Measurements from ENCODE around the gene SIVA1. TPM values are rescaled to one million over a fixed set of nuclear protein-coding genes. Genes with fewer than 3 reads are reported as not detected.

The SIVA1 gene, protein sequence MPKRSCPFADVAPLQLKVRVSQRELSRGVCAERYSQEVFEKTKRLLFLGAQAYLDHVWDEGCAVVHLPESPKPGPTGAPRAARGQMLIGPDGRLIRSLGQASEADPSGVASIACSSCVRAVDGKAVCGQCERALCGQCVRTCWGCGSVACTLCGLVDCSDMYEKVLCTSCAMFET
- 100 to 1,000 TPM; 149 to 282 (median 201) TPM for total RNA-seq

DNA sequence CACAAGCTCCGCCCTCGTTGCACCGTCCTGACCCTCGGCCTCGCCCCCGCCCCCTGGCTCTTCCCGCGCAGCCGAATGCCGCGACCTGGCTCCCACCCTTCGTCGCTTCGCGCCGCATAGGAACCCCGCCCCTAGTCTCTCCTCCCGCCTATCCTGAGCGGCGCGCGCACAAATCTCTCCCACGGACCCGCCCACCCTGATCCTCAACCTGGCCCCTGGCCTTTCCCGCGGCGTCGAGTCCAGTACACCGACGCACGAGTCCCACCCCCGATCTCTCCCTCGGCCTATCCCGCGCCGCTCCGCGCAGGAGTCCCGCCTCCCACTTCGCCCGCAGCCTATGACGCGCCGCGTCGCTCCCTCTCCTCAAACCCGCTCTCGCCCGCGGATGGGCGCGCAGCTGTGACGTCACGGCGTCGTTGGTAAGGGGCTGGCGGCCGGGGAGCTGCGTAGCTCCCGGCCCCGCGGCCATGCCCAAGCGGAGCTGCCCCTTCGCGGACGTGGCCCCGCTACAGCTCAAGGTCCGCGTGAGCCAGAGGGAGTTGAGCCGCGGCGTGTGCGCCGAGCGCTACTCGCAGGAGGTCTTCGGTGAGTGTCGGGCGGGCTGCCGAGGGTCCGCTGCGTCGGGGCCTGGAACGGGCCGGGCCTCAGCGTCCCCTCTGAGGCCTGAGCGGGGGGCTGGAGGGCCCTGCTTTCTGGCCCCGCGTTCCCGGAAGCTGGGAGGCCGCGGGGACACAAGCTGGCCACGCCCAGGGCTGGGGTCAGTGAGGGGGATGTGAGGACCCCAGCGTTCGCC, at the start of gene SIVA1:
Gene SIVA1, plus strand, starts transcription at position 413 of the 793 bp plus-strand sequence. Its CDS starts 55 bp downstream, at position 468.
- Histone ChIP-seq H3K27me3 (no peaks in the 10 kb centered on the region), H3K4me3 (peak within 1 kb of the TSS; percentile 76 to 99 (median 91)), H3K27ac (peak within 1 kb of the TSS; percentile 86 to 96 (median 95)), H3K4me1 (peaks cover 34 to 64% (median 41%) of the 10 kb centered on the region in 3 donors), H3K9me3 (no peaks in the 10 kb centered on the region), H3K36me3 (peaks cover 14 to 31% (median 17%) of the 10 kb centered on the region in 3 donors)
- intact Hi-C loops (cut with DNase I): no loop called here
- TF ChIP-seq, protein P1, sequence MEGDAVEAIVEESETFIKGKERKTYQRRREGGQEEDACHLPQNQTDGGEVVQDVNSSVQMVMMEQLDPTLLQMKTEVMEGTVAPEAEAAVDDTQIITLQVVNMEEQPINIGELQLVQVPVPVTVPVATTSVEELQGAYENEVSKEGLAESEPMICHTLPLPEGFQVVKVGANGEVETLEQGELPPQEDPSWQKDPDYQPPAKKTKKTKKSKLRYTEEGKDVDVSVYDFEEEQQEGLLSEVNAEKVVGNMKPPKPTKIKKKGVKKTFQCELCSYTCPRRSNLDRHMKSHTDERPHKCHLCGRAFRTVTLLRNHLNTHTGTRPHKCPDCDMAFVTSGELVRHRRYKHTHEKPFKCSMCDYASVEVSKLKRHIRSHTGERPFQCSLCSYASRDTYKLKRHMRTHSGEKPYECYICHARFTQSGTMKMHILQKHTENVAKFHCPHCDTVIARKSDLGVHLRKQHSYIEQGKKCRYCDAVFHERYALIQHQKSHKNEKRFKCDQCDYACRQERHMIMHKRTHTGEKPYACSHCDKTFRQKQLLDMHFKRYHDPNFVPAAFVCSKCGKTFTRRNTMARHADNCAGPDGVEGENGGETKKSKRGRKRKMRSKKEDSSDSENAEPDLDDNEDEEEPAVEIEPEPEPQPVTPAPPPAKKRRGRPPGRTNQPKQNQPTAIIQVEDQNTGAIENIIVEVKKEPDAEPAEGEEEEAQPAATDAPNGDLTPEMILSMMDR (IDR thresholded peaks at IDR 0.05): peak in 2 of 6 experiments; percentile 23 to 25
- TF ChIP-seq POLR2A (IDR thresholded peaks at IDR 0.05): peak in 3 of 4 donors; percentile 62 to 88 (median 87)
- 1% methylated on average over 26 of the region's 95 CpGs for WGBS, 2 donors
- peak; percentile 100 for DNase-seq

DNA sequence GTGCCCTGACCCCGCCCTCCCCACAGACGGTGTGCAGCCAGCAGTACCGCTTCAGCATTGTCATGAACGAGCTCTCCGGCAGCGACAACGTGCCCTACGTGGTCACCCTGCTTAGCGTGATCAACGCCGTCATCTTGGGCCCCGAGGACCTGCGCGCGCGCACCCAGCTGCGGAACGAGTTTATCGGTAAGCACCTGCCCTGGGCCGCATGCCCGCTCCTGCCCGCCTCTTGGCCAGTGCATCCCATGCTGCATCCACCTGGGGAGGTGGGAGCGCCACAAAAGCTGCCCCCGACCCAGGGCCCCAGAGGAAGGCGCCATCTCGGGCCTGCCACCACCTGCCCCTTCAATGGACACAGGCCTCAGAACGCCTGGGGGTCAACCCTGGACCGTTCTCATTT, 49.7 kb upstream of the SIVA1 start:
- Histone ChIP-seq H3K36me3 (peaks cover 11 to 64% (median 22%) of the 10 kb centered on the region in 3 donors), H3K27ac (no peak overlapping the region), H3K27me3 (no peaks in the 10 kb centered on the region), H3K9me3 (no peaks in the 10 kb centered on the region), H3K4me3 (no peak overlapping the region), H3K4me1 (peaks cover 0 to 45% (median 15%) of the 10 kb centered on the region in 3 donors)
- TF ChIP-seq, protein P1 (IDR thresholded peaks at IDR 0.05): no peak
- TF ChIP-seq POLR2A (IDR thresholded peaks at IDR 0.05): no peak
- 92 to 93% methylated on average over 6 of the region's 28 CpGs for WGBS, 2 donors
- intact Hi-C loops (cut with DNase I): loop anchor here (5.0 kb wide), 1 partner anchor 46 kb away; no protein-coding TSS in a partner anchor
- DNase-seq: no peak

DNA sequence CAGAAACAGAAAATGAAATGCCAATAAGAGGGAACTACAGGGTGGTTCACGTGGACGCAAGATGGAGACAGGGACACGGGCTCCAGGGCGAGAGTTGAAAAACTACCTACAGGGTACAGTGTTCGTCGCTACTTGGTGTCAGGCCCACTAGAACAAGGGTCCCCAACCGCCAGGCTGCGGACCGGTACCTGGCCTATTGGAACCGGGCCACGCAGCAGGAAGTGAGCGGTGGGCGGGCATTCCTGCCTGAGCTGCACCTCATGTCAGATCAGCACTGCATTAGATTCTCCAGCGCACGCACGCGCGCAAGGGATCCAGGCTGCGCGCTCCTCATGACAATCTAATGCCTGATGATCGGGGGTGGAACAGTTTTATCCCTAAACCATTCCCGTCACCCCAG, 48.7 kb upstream of the SIVA1 start:
- Histone ChIP-seq H3K9me3 (no peaks in the 10 kb centered on the region), H3K4me3 (no peak overlapping the region), H3K27ac (no peak overlapping the region), H3K36me3 (peaks cover 11 to 64% (median 22%) of the 10 kb centered on the region in 3 donors), H3K4me1 (peaks cover 0 to 45% (median 7%) of the 10 kb centered on the region in 3 donors), H3K27me3 (no peaks in the 10 kb centered on the region)
- no peak for DNase-seq
- intact Hi-C loops (cut with DNase I): loop anchor here (5.0 kb wide), 1 partner anchor 47 kb away; no protein-coding TSS in a partner anchor
- TF ChIP-seq POLR2A (IDR thresholded peaks at IDR 0.05): no peak
- TF ChIP-seq, protein P1 (IDR thresholded peaks at IDR 0.05): no peak
- 97 to 98% methylated on average over 13 to 19 of the region's 22 CpGs for whole genome bisulfite sequencing, 2 donors

DNA sequence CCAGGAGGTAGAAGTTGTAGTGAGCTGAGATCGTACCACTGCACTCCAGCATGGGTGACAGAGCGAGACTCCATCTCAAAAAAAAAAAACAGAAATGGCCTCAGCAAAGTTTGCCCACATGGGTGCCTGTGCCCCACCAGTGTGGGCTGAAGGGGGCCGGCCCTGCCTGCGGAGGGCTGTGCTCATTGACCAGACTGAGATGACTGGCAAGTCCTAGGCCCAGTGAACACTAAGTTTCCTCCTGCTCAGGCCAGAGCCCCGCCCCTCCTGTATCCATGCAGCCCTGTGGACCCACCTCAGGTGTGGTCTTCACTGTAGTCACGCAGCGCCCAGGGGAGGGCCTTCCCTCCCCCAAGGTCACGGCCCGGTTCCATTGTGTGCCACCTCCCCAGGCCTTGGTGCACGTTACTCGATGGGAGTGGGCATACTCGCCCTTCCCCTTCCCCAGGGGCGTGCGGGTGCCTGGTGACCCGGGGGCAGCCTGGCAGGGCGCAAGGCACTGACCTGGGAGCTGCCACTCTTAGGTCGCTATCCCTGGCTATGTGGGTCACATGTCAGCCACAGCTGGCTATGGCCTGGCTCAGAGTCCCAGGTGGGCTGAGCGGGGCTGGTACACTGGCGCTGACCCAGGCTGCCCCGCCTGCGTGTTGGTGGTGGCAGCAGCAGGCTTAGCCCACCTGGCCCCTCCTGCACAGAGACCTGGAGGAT, 47.5 kb upstream of the SIVA1 start:
- no peak for TF ChIP-seq POLR2A (IDR thresholded peaks at IDR 0.05)
- TF ChIP-seq, protein P1 (IDR thresholded peaks at IDR 0.05): no peak

More for the DNA sequence above, 47.5 kb upstream of the SIVA1 start:
- 65 to 80% methylated on average over 3 to 7 of the region's 21 CpGs for WGBS, 2 donors
- no peak for DNase-seq
- Histone ChIP-seq H3K27ac (no peak overlapping the region), H3K36me3 (peaks cover 16 to 76% (median 27%) of the 10 kb centered on the region in 3 donors), H3K4me1 (peaks cover 0 to 32% (median 0%) of the 10 kb centered on the region in 3 donors), H3K9me3 (no peaks in the 10 kb centered on the region), H3K27me3 (no peaks in the 10 kb centered on the region), H3K4me3 (no peak overlapping the region)
- intact Hi-C loops (cut with DNase I): no loop called here

Data from esophagus squamous epithelium (tissue), 5 donors.